C4-2B (cell line): ENCODE results near the gene STRN3.

Experiments
- CTCF ChIP-seq: fragments of 450-650 bp; conservative IDR thresholded peaks from 2 replicates; pipeline ENCODE4 v1.5.1; 2017; ENCODE audit warnings: mild to moderate bottlenecking
- ZFX ChIP-seq: fragments of 450-650 bp; IDR thresholded peaks from 2 replicates; pipeline ENCODE4 v1.6.1; 2017

- no peak for TF ChIP-seq CTCF
- TF ChIP-seq ZFX: no peak
Observed at GRCh38 chr14:30894923-30895515, 131.2 kb downstream of the STRN3 start.
